ENCODE measurements around the gene FAM216A. TPM values are rescaled to one million over a fixed set of nuclear protein-coding genes. Genes with fewer than 3 reads are reported as not detected.

Gene FAM216A
- total and polyA plus RNA-seq, 9 of the 15 experiments (the other 6 are each of a cell fraction or from before 2014, with no cell fraction given) = 17.2 to 96.9 (median 48.5) TPM

GRCh38 chr12:110533607-110534006 lies 65.0 kb downstream of the FAM216A start:
- Histone ChIP-seq H3K4me2 (ENCODE audit: insufficient read depth, low read length) (no peak overlapping the region), H2AFZ (ENCODE audit: low read depth, low read length) (no peak overlapping the region), H3K4me1 (replicated peaks in 1 of 2; ENCODE audit: control insufficient read depth in 2 of 2, insufficient read depth in 2 of 2, low read length in 2 of 2) (no peaks in the 10 kb centered on the region), H3K27me3 (ENCODE audit: control insufficient read depth in 2 of 2, insufficient read depth in 2 of 2, low read length in 2 of 2) (no peaks in the 10 kb centered on the region), H3K27ac (ENCODE audit: extremely low read depth, low read depth, low read length) (no peak overlapping the region), H3K4me3 (no peak overlapping the region), H3K9me1 (ENCODE audit: control insufficient read depth, insufficient read depth, low read length) (no peaks in the 10 kb centered on the region), H3K79me2 (ENCODE audit: control insufficient read depth, insufficient read depth, low read length) (no peaks in the 10 kb centered on the region; the same call in 2 of the 3 replicates), H4K20me1 (replicated peaks; ENCODE audit: control insufficient read depth, insufficient read depth, low read length) (no peaks in the 10 kb centered on the region), H3K9me3 (replicated peaks; ENCODE audit: control insufficient read depth, insufficient read depth, low read depth, low read length) (no peaks in the 10 kb centered on the region), H3K36me3 (ENCODE audit: control insufficient read depth, insufficient read depth, low read length) (peaks cover 61% of the 10 kb centered on the region), H3K9ac (ENCODE audit: insufficient read depth in 1 of 2, low read depth in 2 of 2, low read length in 2 of 2) (no peak overlapping the region)
- no TSS peak for BruUV-seq (replicated peaks)
- CTCF ChIA-PET (ENCODE audit: low intra/inter-chr PET ratio) = no interaction called here
- in situ Hi-C loops (cut with MboI) = no loop called here
- DNase-seq (ENCODE audit: extremely low read depth in 1 of 4, low spot score in 3 of 4) = no peak
- WGBS (ENCODE audit: insufficient coverage, low coverage, missing lambda C conversion rate) = 63% methylated on average over 6 of the region's 6 CpGs
- FAIRE-seq = no peak
- TF ChIP-seq MCM2 (IDR thresholded peaks at IDR 0.05; ENCODE audit: low read depth) (no peak), ZNF311 (CRISPR knock-in tag; IDR thresholded peaks at IDR 0.05) (no peak), FOXA3 (CRISPR knock-in tag; conservative IDR thresholded peaks at IDR 0.05 in 1 of 2, IDR thresholded peaks at IDR 0.05 in 1 of 2) (no peak), XRCC5 (IDR thresholded peaks at IDR 0.05; ENCODE audit: low read depth, low read length) (no peak), ZNF165 (CRISPR knock-in tag; IDR thresholded peaks at IDR 0.05; ENCODE audit: borderline replicate concordance) (no peak), ZNF184 (CRISPR knock-in tag; IDR thresholded peaks at IDR 0.05) (no peak), FUS (optimal IDR thresholded peaks at IDR 0.05; ENCODE audit: low read depth, low read length) (no peak), MXI1 (IDR thresholded peaks at IDR 0.05; ENCODE audit: low read depth, low read length) (no peak), ZBTB43 (CRISPR knock-in tag; IDR thresholded peaks at IDR 0.05) (no peak), ATF4 (CRISPR knock-in tag; IDR thresholded peaks at IDR 0.05) (no peak), AFF4 (CRISPR knock-in tag; IDR thresholded peaks at IDR 0.05) (no peak), ARID3B (CRISPR knock-in tag; IDR thresholded peaks at IDR 0.05; ENCODE audit: borderline replicate concordance) (no peak), PTRF (tag; IDR thresholded peaks at IDR 0.05) (no peak), BCOR (IDR thresholded peaks at IDR 0.05) (no peak), OTX1 (CRISPR knock-in tag; IDR thresholded peaks at IDR 0.05) (no peak), BDP1 (IDR thresholded peaks at IDR 0.05; ENCODE audit: insufficient read depth, insufficient read length) (no peak), MIER1 (IDR thresholded peaks at IDR 0.05; ENCODE audit: low read depth) (no peak)
- no peak for ATAC-seq
- intact Hi-C loops (cut with micrococcal nuclease) = no loop called here
- POLR2A ChIA-PET = interaction anchor here (0.9 kb wide), 1 partner anchor 10 kb away, joined by 3 read pairs; no protein-coding TSS in a partner anchor

Measured in K562 (cell line).